HUES48 (cell line): Measurements from ENCODE around the gene MT1B.

Experiments used
- H3K27ac ChIP-seq: one replicate; pipeline ENCODE4 v1.7.0; 2013; ENCODE audit warnings: low read depth, low read length, inconsistent platforms
- H3K27me3 ChIP-seq: 2 replicates; pipeline ENCODE4 v1.6.1; 2013; ENCODE audit warnings: mild to moderate bottlenecking, low read length; ENCODE audit not compliant: control insufficient read depth, insufficient read depth
- H3K36me3 ChIP-seq: 2 replicates; pipeline ENCODE4 v1.6.1; 2013; ENCODE audit warnings: low read length; ENCODE audit not compliant: control insufficient read depth, insufficient read depth
- H3K4me1 ChIP-seq: 2 replicates; pipeline ENCODE4 v1.6.1; 2013; ENCODE audit warnings: mild to moderate bottlenecking, low read length; ENCODE audit not compliant: control insufficient read depth, insufficient read depth
- H3K4me3 ChIP-seq: 2 replicates; pipeline ENCODE4 v1.5.1; 2013; ENCODE audit warnings: mild to moderate bottlenecking, low read depth, low read length
- H3K9ac ChIP-seq: 2 replicates; pipeline ENCODE4 v1.6.1; 2013; ENCODE audit warnings: mild to moderate bottlenecking, low read depth, low read length, moderate library complexity
- H3K9me3 ChIP-seq: 2 replicates; pipeline ENCODE4 v1.6.1; 2013; ENCODE audit warnings: low read length; ENCODE audit not compliant: control insufficient read depth, insufficient read depth

Gene MT1B

GRCh38 chr16:56651586-56651985 is at the start of gene MT1B:
Gene MT1B, plus strand, starts transcription at chr16:56651886. Its CDS starts 68 bp downstream, at chr16:56651954.
- no peaks in the 10 kb centered on the region for H3K36me3 ChIP-seq
- H3K9me3 ChIP-seq: no peaks in the 10 kb centered on the region
- no peaks in the 10 kb centered on the region for H3K4me1 ChIP-seq
- H3K27ac ChIP-seq: no peak within 1 kb of the TSS
- H3K9ac ChIP-seq: no peak within 1 kb of the TSS
- H3K4me3 ChIP-seq: no peak within 1 kb of the TSS
- peaks cover 88% of the 10 kb centered on the region for H3K27me3 ChIP-seq

- Histone ChIP-seq H3K9me3 (no peaks in the 10 kb centered on the region), H3K9ac (no peak overlapping the region), H3K27ac (no peak overlapping the region), H3K4me3 (no peak overlapping the region), H3K36me3 (no peaks in the 10 kb centered on the region), H3K4me1 (peaks cover 13% of the 10 kb centered on the region), H3K27me3 (peaks cover 48% of the 10 kb centered on the region)
Measured at GRCh38 chr16:56603589-56603988, 48.1 kb upstream of the MT1B start.

GRCh38 chr16:56604966-56605365 is 46.7 kb upstream of the MT1B start:
- Histone ChIP-seq H3K9me3 (no peaks in the 10 kb centered on the region), H3K4me1 (peaks cover 26% of the 10 kb centered on the region), H3K4me3 (no peak overlapping the region), H3K36me3 (no peaks in the 10 kb centered on the region), H3K27ac (no peak overlapping the region), H3K27me3 (peaks cover 61% of the 10 kb centered on the region), H3K9ac (no peak overlapping the region)

- Histone ChIP-seq H3K27ac (no peak overlapping the region), H3K4me3 (no peak overlapping the region)
Measured at GRCh38 chr16:56605475-56605874, 46.2 kb upstream of the MT1B start.

GRCh38 chr16:56606071-56606475 is 45.6 kb upstream of the MT1B start:
- Histone ChIP-seq H3K36me3 (no peaks in the 10 kb centered on the region), H3K27ac (no peak overlapping the region), H3K27me3 (peaks cover 72% of the 10 kb centered on the region), H3K4me1 (peaks cover 32% of the 10 kb centered on the region), H3K9ac (no peak overlapping the region), H3K9me3 (no peaks in the 10 kb centered on the region), H3K4me3 (no peak overlapping the region)

More at GRCh38 chr16:56605475-56605874, 46.2 kb upstream of the MT1B start:
- peaks cover 32% of the 10 kb centered on the region for H3K4me1 ChIP-seq
- H3K27me3 ChIP-seq: peaks cover 67% of the 10 kb centered on the region
- H3K9me3 ChIP-seq: no peaks in the 10 kb centered on the region
- no peak overlapping the region for H3K9ac ChIP-seq
- H3K36me3 ChIP-seq: no peaks in the 10 kb centered on the region

GRCh38 chr16:56606476-56607108 is 45.1 kb upstream of the MT1B start:
- Histone ChIP-seq H3K9me3 (no peaks in the 10 kb centered on the region), H3K9ac (no peak overlapping the region), H3K36me3 (no peaks in the 10 kb centered on the region), H3K4me1 (peaks cover 32% of the 10 kb centered on the region), H3K27me3 (peaks cover 73% of the 10 kb centered on the region), H3K27ac (no peak overlapping the region), H3K4me3 (no peak overlapping the region)

- no peaks in the 10 kb centered on the region for H3K9me3 ChIP-seq
- H3K36me3 ChIP-seq: no peaks in the 10 kb centered on the region
- no peak overlapping the region for H3K4me3 ChIP-seq
- H3K27ac ChIP-seq: no peak overlapping the region
- H3K27me3 ChIP-seq: peaks cover 74% of the 10 kb centered on the region
- H3K4me1 ChIP-seq: peaks cover 32% of the 10 kb centered on the region
- H3K9ac ChIP-seq: no peak overlapping the region
Measured at GRCh38 chr16:56607109-56607618, 44.5 kb upstream of the MT1B start.

- Histone ChIP-seq H3K4me3 (0 out of 2 replicates have a peak overlapping the region, but pooled peaks have one; percentile 65), H3K36me3 (no peaks in the 10 kb centered on the region), H3K4me1 (peaks cover 32% of the 10 kb centered on the region), H3K9me3 (no peaks in the 10 kb centered on the region), H3K27me3 (peaks cover 77% of the 10 kb centered on the region), H3K9ac (no peak overlapping the region), H3K27ac (no peak overlapping the region)
Measured at GRCh38 chr16:56607675-56608042, 44.0 kb upstream of the MT1B start.

GRCh38 chr16:56608043-56608875 is 43.4 kb upstream of the MT1B start, which contains the start of gene MT2A:
Gene MT2A, plus strand, starts transcription at chr16:56608584. Its CDS starts 72 bp downstream, at chr16:56608656.
- no peak within 1 kb of the TSS for H3K27ac ChIP-seq
- no peaks in the 10 kb centered on the region for H3K9me3 ChIP-seq
- no peak within 1 kb of the TSS; the same call in 1 of the 2 replicates for H3K9ac ChIP-seq
- H3K27me3 ChIP-seq: peaks cover 79% of the 10 kb centered on the region
- H3K36me3 ChIP-seq: no peaks in the 10 kb centered on the region
- peaks cover 32% of the 10 kb centered on the region for H3K4me1 ChIP-seq
- H3K4me3 ChIP-seq: peak within 1 kb of the TSS; percentile 65

- Histone ChIP-seq H3K36me3 (no peaks in the 10 kb centered on the region), H3K27ac (no peak overlapping the region), H3K9ac (no peak overlapping the region), H3K4me1 (peaks cover 32% of the 10 kb centered on the region), H3K9me3 (no peaks in the 10 kb centered on the region), H3K27me3 (peaks cover 86% of the 10 kb centered on the region), H3K4me3 (peak overlapping the region; percentile 65)
Measured at GRCh38 chr16:56608876-56609462, 42.7 kb upstream of the MT1B start.
